ENCODE data around the gene ZFP62.

ZFP62 gene

DNA sequence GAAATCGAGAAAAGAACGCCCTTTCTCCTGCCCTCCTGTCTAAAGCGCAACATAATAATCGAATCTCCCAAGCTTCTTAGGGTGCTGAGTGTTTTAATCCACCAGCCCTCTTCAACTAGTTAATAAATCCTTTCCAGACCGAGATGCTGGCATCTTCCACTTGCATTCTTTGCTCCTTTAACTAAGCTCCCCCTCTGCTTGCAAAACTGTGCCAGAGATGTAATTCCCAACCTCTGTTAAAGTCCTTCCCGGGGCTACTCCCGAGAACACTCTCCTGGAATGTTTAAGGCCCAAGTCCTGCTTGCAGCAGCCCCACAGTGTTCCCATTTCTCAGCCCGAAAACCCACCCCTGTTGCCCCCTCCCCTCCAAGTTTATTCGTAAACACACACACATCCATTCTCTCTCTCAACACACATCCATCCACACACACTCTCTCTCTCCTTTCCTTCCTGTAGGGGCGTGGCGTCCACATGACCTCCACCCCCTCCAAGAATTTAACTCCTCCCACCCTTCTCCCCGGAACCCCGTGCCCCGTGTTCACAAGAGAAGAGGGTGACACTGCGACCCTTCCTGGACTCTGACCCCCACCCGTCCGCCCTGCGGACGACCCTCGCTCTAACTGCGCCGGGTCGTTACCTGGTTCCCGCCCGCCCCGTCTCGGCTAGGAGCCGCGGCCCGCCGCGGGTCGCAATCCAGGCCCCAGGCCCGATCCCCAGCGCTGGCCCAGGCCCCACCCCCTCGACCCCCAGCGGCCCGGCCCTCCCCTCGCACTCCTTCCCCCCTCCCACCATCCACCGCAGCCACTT, 51.5 kb downstream of the ZFP62 start:
- DNase-seq, result peak; percentile 91

- no peak for DNase-seq
Measured at GRCh38 chr5:180808461-180809000, 52.5 kb downstream of the ZFP62 start.

GRCh38 chr5:180807654-180808414, 53.2 kb downstream of the ZFP62 start:
- no peak for DNase-seq

- DNase-seq, result no peak
Measured at GRCh38 chr5:180807046-180807445, 54.0 kb downstream of the ZFP62 start.

DNA sequence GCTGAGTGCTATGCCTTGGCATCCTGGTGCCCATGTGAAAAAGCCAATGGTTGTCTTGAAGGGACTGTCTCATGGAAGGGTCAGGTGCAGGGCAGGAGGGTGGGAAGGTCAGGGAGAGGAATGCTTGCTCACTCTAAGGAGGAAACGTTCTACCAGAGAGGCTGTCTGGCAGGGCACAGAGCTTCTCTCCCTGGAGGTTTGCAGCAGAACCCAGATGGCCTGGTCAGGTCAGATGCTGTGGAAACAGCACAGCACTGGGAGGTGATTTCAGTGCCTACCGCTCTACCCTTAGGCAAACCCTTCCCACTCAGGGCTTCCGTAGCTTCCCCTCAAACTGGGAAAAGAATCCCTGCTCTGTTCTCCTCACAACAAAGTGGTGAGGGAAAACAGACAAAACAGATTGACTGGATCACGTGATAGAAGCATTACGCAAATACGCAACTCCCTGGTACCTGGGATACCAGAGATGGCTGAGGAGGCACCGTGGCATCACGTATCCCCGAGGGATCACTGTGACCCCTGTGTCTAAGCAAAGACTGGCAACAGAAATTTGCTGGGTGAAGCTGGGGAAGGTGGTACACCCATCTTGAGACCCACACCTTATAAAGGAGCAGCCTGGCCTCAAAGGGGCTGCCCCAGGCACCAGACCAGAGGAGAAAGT, 54.6 kb downstream of the ZFP62 start:
- DNase-seq, result no peak

DNA sequence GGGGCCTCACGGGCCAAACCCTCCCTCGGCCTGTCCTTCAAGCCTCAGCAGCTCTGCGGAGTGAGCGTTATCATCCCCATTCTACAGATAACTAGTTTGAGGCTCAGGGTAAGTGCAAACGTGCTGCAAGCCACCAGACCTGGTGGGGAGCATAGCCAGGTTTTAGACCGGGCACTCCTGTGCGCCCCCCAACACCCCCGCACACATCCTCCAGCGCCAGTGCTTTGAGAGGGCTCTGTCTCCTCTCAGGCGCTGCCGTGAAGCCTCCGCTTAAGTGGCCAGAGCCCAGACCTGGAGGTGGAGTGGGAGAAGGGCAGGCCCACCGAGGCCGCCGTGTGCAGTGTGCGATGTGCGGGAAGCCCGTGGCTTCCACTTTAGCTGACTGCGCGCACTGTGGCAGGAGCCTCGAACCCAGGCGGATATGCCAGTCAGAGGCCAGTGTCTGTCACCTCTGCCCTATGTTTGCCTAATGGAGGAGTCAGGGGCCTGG, 56.9 kb downstream of the ZFP62 start:
- no peak for DNase-seq

- peak; percentile 22 for DNase-seq
Measured at GRCh38 chr5:180803181-180804128, 57.6 kb downstream of the ZFP62 start.

GRCh38 chr5:180802325-180803180, 58.5 kb downstream of the ZFP62 start, which contains the start of gene MGAT1:
Gene MGAT1, minus strand, starts transcription at chr5:180802806. Its CDS starts 9,835 bp downstream, at chr5:180792971.
- peak; percentile 87 for DNase-seq

GRCh38 chr5:180801596-180802324, 59.3 kb downstream of the ZFP62 start:
- DNase-seq, result no peak

DNA sequence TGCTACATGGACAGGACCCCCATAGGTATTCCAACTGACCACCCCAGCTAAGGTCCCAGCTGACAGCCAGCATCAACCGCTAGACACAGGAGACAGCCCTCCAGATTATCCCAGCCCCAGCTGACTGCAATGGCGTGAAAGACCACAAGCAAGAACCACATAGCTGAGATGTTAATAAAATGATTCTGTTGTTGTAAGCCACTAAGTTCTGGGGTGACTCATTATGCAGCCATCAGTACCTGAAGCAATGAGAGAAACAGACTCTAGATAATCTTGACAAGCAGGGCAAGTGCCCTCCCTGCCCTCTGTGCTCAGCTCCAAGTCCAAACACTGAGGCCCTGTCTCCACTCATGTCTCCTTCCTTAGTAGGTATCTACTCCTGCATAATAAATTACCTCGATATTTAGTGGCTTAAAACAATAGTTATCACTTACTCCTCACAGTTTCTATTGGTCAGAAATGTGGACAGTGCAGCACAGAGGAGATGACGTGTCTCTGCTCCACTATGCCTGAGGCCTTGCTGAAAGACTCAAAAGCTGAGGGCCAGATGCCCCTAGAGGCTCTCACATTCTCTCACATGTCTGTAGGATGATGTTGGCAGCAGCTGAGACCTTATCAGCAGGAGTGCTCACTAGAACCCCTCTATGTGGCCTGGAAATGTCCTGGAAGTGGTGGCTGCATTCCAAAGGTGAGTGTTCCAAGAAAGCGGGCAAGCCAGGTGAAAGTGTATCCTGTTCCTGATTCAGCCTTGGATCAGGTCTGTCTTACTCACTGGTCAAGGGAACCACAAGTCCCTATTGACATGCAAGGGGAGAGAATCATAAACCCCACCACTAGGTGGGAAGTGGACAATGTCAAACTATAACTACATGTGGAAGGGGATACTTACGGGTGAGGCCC, 60.9 kb downstream of the ZFP62 start:
- peak; percentile 89 for DNase-seq

GRCh38 chr5:180799194-180799593, 61.9 kb downstream of the ZFP62 start:
- DNase-seq, result no peak

GRCh38 chr5:180798193-180798592, 62.9 kb downstream of the ZFP62 start:
- no peak for DNase-seq

All from fibroblast of skin of back (primary cell).